ENCODE data around the gene MYO16.

The MYO16 gene

GRCh38 chr13:109231888-109232287 lies 602.5 kb downstream of the MYO16 start:
- TF ChIP-seq POU2F2 (IDR thresholded peaks at IDR 0.05; ENCODE audit: low read depth, low read length): no peak
- no peak for TF ChIP-seq TAF1 (IDR thresholded peaks at IDR 0.05; ENCODE audit: low read depth, low read length)
- no peak for TF ChIP-seq POLR2A (IDR thresholded peaks at IDR 0.05; ENCODE audit: low read depth, low read length)
- no peak for TF ChIP-seq POLR2AphosphoS5 (IDR thresholded peaks at IDR 0.05; ENCODE audit: low read depth, low read length)
- DNase-seq (ENCODE audit: insufficient read length, low spot score) (no peak), FAIRE-seq (no peak)

- TF ChIP-seq POU2F2 (IDR thresholded peaks at IDR 0.05; ENCODE audit: low read depth, low read length) (no peak), PAX5 (IDR thresholded peaks at IDR 0.05; ENCODE audit: insufficient read depth, low read length, severe bottlenecking) (no peak), TAF1 (IDR thresholded peaks at IDR 0.05; ENCODE audit: low read depth, low read length) (no peak), SPI1 (IDR thresholded peaks at IDR 0.05; ENCODE audit: low read depth, low read length) (no peak), POLR2A (IDR thresholded peaks at IDR 0.05; ENCODE audit: low read depth, low read length) (no peak), POLR2AphosphoS5 (IDR thresholded peaks at IDR 0.05; ENCODE audit: low read depth, low read length) (no peak)
- no peak for DNase-seq (ENCODE audit: insufficient read length, low spot score)
- FAIRE-seq: no peak
Measured at GRCh38 chr13:109233293-109233692, 603.9 kb downstream of the MYO16 start.

- DNase-seq (ENCODE audit: insufficient read length, low spot score) (no peak), FAIRE-seq (no peak)
- TF ChIP-seq POLR2AphosphoS5 (IDR thresholded peaks at IDR 0.05; ENCODE audit: low read depth, low read length) (no peak), PAX5 (IDR thresholded peaks at IDR 0.05; ENCODE audit: insufficient read depth, low read length, severe bottlenecking) (no peak), TAF1 (IDR thresholded peaks at IDR 0.05; ENCODE audit: low read depth, low read length) (no peak), SPI1 (IDR thresholded peaks at IDR 0.05; ENCODE audit: low read depth, low read length) (no peak), POLR2A (IDR thresholded peaks at IDR 0.05; ENCODE audit: low read depth, low read length) (no peak), POU2F2 (IDR thresholded peaks at IDR 0.05; ENCODE audit: low read depth, low read length) (no peak)
Measured at GRCh38 chr13:109235901-109236300, 606.5 kb downstream of the MYO16 start.

- no peak for DNase-seq (ENCODE audit: insufficient read length, low spot score)
- TF ChIP-seq POLR2A (IDR thresholded peaks at IDR 0.05; ENCODE audit: low read depth, low read length): no peak
- TF ChIP-seq POLR2AphosphoS5 (IDR thresholded peaks at IDR 0.05; ENCODE audit: low read depth, low read length): no peak
- TF ChIP-seq PAX5 (IDR thresholded peaks at IDR 0.05; ENCODE audit: insufficient read depth, low read length, severe bottlenecking): no peak
- no peak for TF ChIP-seq TAF1 (IDR thresholded peaks at IDR 0.05; ENCODE audit: low read depth, low read length)
- no peak for TF ChIP-seq POU2F2 (IDR thresholded peaks at IDR 0.05; ENCODE audit: low read depth, low read length)
- no peak for FAIRE-seq
Measured at GRCh38 chr13:109241160-109241559, 611.7 kb downstream of the MYO16 start.

- no peak for TF ChIP-seq POU2F2 (IDR thresholded peaks at IDR 0.05; ENCODE audit: low read depth, low read length)
- no peak for TF ChIP-seq POLR2A (IDR thresholded peaks at IDR 0.05; ENCODE audit: low read depth, low read length)
- no peak for TF ChIP-seq POLR2AphosphoS5 (IDR thresholded peaks at IDR 0.05; ENCODE audit: low read depth, low read length)
- no peak for TF ChIP-seq TAF1 (IDR thresholded peaks at IDR 0.05; ENCODE audit: low read depth, low read length)
- no peak for TF ChIP-seq PAX5 (IDR thresholded peaks at IDR 0.05; ENCODE audit: insufficient read depth, low read length, severe bottlenecking)
- no peak for TF ChIP-seq SPI1 (IDR thresholded peaks at IDR 0.05; ENCODE audit: low read depth, low read length)
- FAIRE-seq (no peak), DNase-seq (ENCODE audit: insufficient read length, low spot score) (no peak)
Measured at GRCh38 chr13:109243311-109243951, 614.0 kb downstream of the MYO16 start.

- no peak for FAIRE-seq
- DNase-seq (ENCODE audit: insufficient read length, low spot score): no peak
- no peak for TF ChIP-seq POLR2A (IDR thresholded peaks at IDR 0.05; ENCODE audit: low read depth, low read length)
- no peak for TF ChIP-seq POLR2AphosphoS5 (IDR thresholded peaks at IDR 0.05; ENCODE audit: low read depth, low read length)
- no peak for TF ChIP-seq PAX5 (IDR thresholded peaks at IDR 0.05; ENCODE audit: insufficient read depth, low read length, severe bottlenecking)
- no peak for TF ChIP-seq SPI1 (IDR thresholded peaks at IDR 0.05; ENCODE audit: low read depth, low read length)
- TF ChIP-seq TAF1 (IDR thresholded peaks at IDR 0.05; ENCODE audit: low read depth, low read length): no peak
- no peak for TF ChIP-seq POU2F2 (IDR thresholded peaks at IDR 0.05; ENCODE audit: low read depth, low read length)
Measured at GRCh38 chr13:109244566-109244965, 615.2 kb downstream of the MYO16 start.

- TF ChIP-seq POLR2AphosphoS5 (IDR thresholded peaks at IDR 0.05; ENCODE audit: low read depth, low read length) (no peak), POU2F2 (IDR thresholded peaks at IDR 0.05; ENCODE audit: low read depth, low read length) (no peak), PAX5 (IDR thresholded peaks at IDR 0.05; ENCODE audit: insufficient read depth, low read length, severe bottlenecking) (no peak), TAF1 (IDR thresholded peaks at IDR 0.05; ENCODE audit: low read depth, low read length) (no peak), POLR2A (IDR thresholded peaks at IDR 0.05; ENCODE audit: low read depth, low read length) (no peak), SPI1 (IDR thresholded peaks at IDR 0.05; ENCODE audit: low read depth, low read length) (no peak)
- DNase-seq (ENCODE audit: insufficient read length, low spot score) (no peak), FAIRE-seq (no peak)
Measured at GRCh38 chr13:109246001-109246400, 616.6 kb downstream of the MYO16 start.

- no peak for TF ChIP-seq POLR2AphosphoS5 (IDR thresholded peaks at IDR 0.05; ENCODE audit: low read depth, low read length)
- TF ChIP-seq SPI1 (IDR thresholded peaks at IDR 0.05; ENCODE audit: low read depth, low read length): no peak
- TF ChIP-seq POLR2A (IDR thresholded peaks at IDR 0.05; ENCODE audit: low read depth, low read length): no peak
- no peak for TF ChIP-seq PAX5 (IDR thresholded peaks at IDR 0.05; ENCODE audit: insufficient read depth, low read length, severe bottlenecking)
- no peak for TF ChIP-seq TAF1 (IDR thresholded peaks at IDR 0.05; ENCODE audit: low read depth, low read length)
- TF ChIP-seq POU2F2 (IDR thresholded peaks at IDR 0.05; ENCODE audit: low read depth, low read length): no peak
- FAIRE-seq: no peak
- DNase-seq (ENCODE audit: insufficient read length, low spot score): no peak
Measured at GRCh38 chr13:109249780-109250528, 620.5 kb downstream of the MYO16 start.

- FAIRE-seq (no peak), DNase-seq (ENCODE audit: insufficient read length, low spot score) (no peak)
- no peak for TF ChIP-seq TAF1 (IDR thresholded peaks at IDR 0.05; ENCODE audit: low read depth, low read length)
Measured at GRCh38 chr13:109251956-109252355, 622.5 kb downstream of the MYO16 start.

- FAIRE-seq (no peak), DNase-seq (ENCODE audit: insufficient read length, low spot score) (no peak)
- no peak for TF ChIP-seq POLR2AphosphoS5 (IDR thresholded peaks at IDR 0.05; ENCODE audit: low read depth, low read length)
- no peak for TF ChIP-seq POLR2A (IDR thresholded peaks at IDR 0.05; ENCODE audit: low read depth, low read length)
- no peak for TF ChIP-seq POU2F2 (IDR thresholded peaks at IDR 0.05; ENCODE audit: low read depth, low read length)
- no peak for TF ChIP-seq TAF1 (IDR thresholded peaks at IDR 0.05; ENCODE audit: low read depth, low read length)
- no peak for TF ChIP-seq PAX5 (IDR thresholded peaks at IDR 0.05; ENCODE audit: insufficient read depth, low read length, severe bottlenecking)
- TF ChIP-seq SPI1 (IDR thresholded peaks at IDR 0.05; ENCODE audit: low read depth, low read length): no peak
Measured at GRCh38 chr13:109253316-109253715, 623.9 kb downstream of the MYO16 start.

All from GM12891 (cell line).